HEK293 (cell line): Measurements from ENCODE around the gene PRR36.

ENCODE experiments used
- GLI4 ChIP-seq: fragments of 450-650 bp; formaldehyde crosslinking; IDR thresholded peaks from 2 replicates; pipeline ENCODE4 v1.5.1; 2016; ENCODE audit warnings: missing biosample characterization, missing genetic modification characterization
- GLIS1 ChIP-seq: fragments of 450-650 bp; formaldehyde crosslinking; IDR thresholded peaks from 2 replicates; pipeline ENCODE4 v1.5.1; 2016; ENCODE audit warnings: missing biosample characterization, missing genetic modification characterization
- KLF16 ChIP-seq: fragments of 450-650 bp; formaldehyde crosslinking; IDR thresholded peaks from 2 replicates; pipeline ENCODE4 v1.5.1; 2017; ENCODE audit warnings: missing biosample characterization, missing genetic modification characterization
- KLF9 ChIP-seq: fragments of 450-650 bp; formaldehyde crosslinking; IDR thresholded peaks from 2 replicates; pipeline ENCODE4 v1.5.1; 2016; ENCODE audit warnings: missing biosample characterization, missing genetic modification characterization, low read depth
- REPIN1 ChIP-seq: fragments of 450-650 bp; formaldehyde crosslinking; IDR thresholded peaks from 2 replicates; pipeline ENCODE4 v1.5.1; 2017; ENCODE audit warnings: missing biosample characterization, missing genetic modification characterization, low read depth
- SP3 ChIP-seq: fragments of 450-650 bp; formaldehyde crosslinking; IDR thresholded peaks from 2 replicates; pipeline ENCODE4 v1.5.1; 2016; ENCODE audit warnings: missing biosample characterization, missing genetic modification characterization
- SP7 ChIP-seq: fragments of 450-650 bp; formaldehyde crosslinking; IDR thresholded peaks from 2 replicates; pipeline ENCODE4 v1.5.1; 2016; ENCODE audit warnings: missing biosample characterization, missing genetic modification characterization
- ZBTB7A ChIP-seq: fragments of 450-650 bp; formaldehyde crosslinking; IDR thresholded peaks from 2 replicates; pipeline ENCODE4 v1.5.1; 2016; ENCODE audit warnings: low read depth, missing biosample characterization, missing genetic modification characterization
- ZEB2 ChIP-seq: fragments of 450-650 bp; formaldehyde crosslinking; IDR thresholded peaks from 2 replicates; pipeline ENCODE4 v1.5.1; 2016; ENCODE audit warnings: missing biosample characterization, missing genetic modification characterization
- ZFP69B ChIP-seq: fragments of 450-650 bp; formaldehyde crosslinking; IDR thresholded peaks from 2 replicates; pipeline ENCODE4 v1.5.1; 2016; ENCODE audit warnings: missing biosample characterization, missing genetic modification characterization
- ZNF121 ChIP-seq: fragments of 450-650 bp; formaldehyde crosslinking; IDR thresholded peaks from 2 replicates; pipeline ENCODE4 v1.5.1; 2016; ENCODE audit warnings: missing biosample characterization, missing genetic modification characterization
- ZNF146 ChIP-seq: fragments of 450-650 bp; formaldehyde crosslinking; IDR thresholded peaks from 2 replicates; pipeline ENCODE4 v1.5.1; 2016; ENCODE audit warnings: missing biosample characterization, missing genetic modification characterization
- ZNF211 ChIP-seq: fragments of 450-650 bp; formaldehyde crosslinking; IDR thresholded peaks from 2 replicates; pipeline ENCODE4 v1.5.1; 2016; ENCODE audit warnings: low read depth, missing biosample characterization, missing genetic modification characterization
- ZNF404 ChIP-seq: fragments of 450-650 bp; formaldehyde crosslinking; IDR thresholded peaks from 2 replicates; pipeline ENCODE4 v1.5.1; 2017; ENCODE audit warnings: missing biosample characterization, missing genetic modification characterization
- ZNF510 ChIP-seq: fragments of 450-650 bp; formaldehyde crosslinking; IDR thresholded peaks from 2 replicates; pipeline ENCODE4 v1.5.1; 2018; ENCODE audit warnings: mild to moderate bottlenecking, missing genetic modification characterization, missing biosample characterization; ENCODE audit not compliant: insufficient replicate concordance
- ZNF514 ChIP-seq: fragments of 450-650 bp; formaldehyde crosslinking; IDR thresholded peaks from 2 replicates; pipeline ENCODE4 v1.5.1; 2016; ENCODE audit warnings: missing biosample characterization, missing genetic modification characterization
- ZNF544 ChIP-seq: fragments of 450-650 bp; formaldehyde crosslinking; IDR thresholded peaks from 2 replicates; pipeline ENCODE4 v1.5.0; 2017; ENCODE audit warnings: missing biosample characterization, missing genetic modification characterization
- ZNF571 ChIP-seq: fragments of 450-650 bp; formaldehyde crosslinking; IDR thresholded peaks from 2 replicates; pipeline ENCODE4 v1.5.0; 2017; ENCODE audit warnings: missing biosample characterization, missing genetic modification characterization
- ZNF623 ChIP-seq: fragments of 450-650 bp; formaldehyde crosslinking; IDR thresholded peaks from 2 replicates; pipeline ENCODE4 v1.5.1; 2016; ENCODE audit warnings: missing biosample characterization, missing genetic modification characterization
- ZNF654 ChIP-seq: fragments of 450-650 bp; formaldehyde crosslinking; IDR thresholded peaks from 2 replicates; pipeline ENCODE4 v1.5.1; 2016; ENCODE audit warnings: low read depth, missing biosample characterization, missing genetic modification characterization
- ZNF670 ChIP-seq: fragments of 450-650 bp; formaldehyde crosslinking; IDR thresholded peaks from 2 replicates; pipeline ENCODE4 v1.5.1; 2016; ENCODE audit warnings: missing biosample characterization, missing genetic modification characterization, low read depth
- TF ChIP-seq, protein P1 (sequence below): fragments of 450-650 bp; formaldehyde crosslinking; IDR thresholded peaks from 2 replicates; pipeline ENCODE4 v1.5.1; 2016; ENCODE audit warnings: missing biosample characterization, missing genetic modification characterization, borderline replicate concordance
- TF ChIP-seq, protein P2 (sequence below): fragments of 450-650 bp; IDR thresholded peaks from 2 replicates; pipeline ENCODE4 v1.5.1; 2018; ENCODE audit warnings: missing biosample characterization, mild to moderate bottlenecking, missing genetic modification characterization
- TF ChIP-seq, protein P3 (sequence below): fragments of 450-650 bp; formaldehyde crosslinking; IDR thresholded peaks from 2 replicates; pipeline ENCODE4 v1.5.1; 2017; ENCODE audit warnings: missing biosample characterization, mild to moderate bottlenecking, missing genetic modification characterization, moderate library complexity
- TF ChIP-seq, protein P4 (sequence below): fragments of 450-650 bp; formaldehyde crosslinking; IDR thresholded peaks from 2 replicates; pipeline ENCODE4 v1.5.1; 2016; ENCODE audit warnings: missing biosample characterization, missing genetic modification characterization
- TF ChIP-seq, protein P5 (sequence below): fragments of 450-650 bp; formaldehyde crosslinking; IDR thresholded peaks from 2 replicates; pipeline ENCODE4 v1.5.1; 2016; ENCODE audit warnings: missing biosample characterization, missing genetic modification characterization

Gene PRR36

DNA sequence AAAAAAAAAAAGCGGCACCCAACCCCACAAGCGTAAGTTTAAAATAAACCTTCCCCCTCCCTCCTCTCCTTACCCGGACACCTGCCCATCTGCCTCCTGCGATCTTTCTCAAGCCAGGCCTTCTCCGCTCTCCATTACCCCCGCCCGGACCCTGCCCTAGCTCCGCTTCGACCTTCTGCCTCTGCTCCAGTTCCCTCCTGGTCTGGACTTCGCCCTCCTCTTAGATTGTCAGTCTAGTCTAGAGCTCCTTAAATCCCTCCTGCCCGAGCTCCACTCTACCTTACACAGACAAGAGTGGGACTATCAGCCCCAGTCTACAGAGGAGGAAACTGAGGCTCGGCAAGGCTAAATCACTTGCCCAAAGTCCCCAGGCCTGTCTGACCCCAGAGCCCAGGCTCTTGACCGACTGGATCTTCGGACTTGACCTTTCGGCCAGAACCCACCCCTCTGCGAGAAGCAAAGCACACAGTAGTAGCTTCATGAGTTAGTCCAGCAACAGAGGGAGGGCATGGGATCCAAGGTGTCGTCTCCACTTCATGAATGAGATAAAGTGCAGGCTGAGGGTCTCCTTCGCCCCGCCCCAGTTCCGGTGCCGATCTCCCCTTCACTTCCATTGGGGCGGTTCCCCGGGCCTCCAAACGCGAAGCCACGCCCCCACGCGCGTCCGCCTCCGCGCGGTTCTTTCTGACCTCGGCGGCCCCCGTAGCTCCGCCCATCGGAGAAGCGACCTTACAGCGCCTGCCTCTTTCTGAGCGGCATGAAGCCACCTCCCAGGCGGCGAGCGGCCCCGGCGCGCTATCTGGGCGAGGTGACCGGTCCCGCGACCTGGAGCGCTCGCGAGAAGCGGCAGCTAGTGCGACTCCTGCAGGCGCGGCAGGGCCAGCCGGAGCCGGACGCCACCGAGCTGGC, 45.7 kb upstream of the PRR36 start, which contains the start of gene SNAPC2 (continued):
- TF ChIP-seq, protein P1, sequence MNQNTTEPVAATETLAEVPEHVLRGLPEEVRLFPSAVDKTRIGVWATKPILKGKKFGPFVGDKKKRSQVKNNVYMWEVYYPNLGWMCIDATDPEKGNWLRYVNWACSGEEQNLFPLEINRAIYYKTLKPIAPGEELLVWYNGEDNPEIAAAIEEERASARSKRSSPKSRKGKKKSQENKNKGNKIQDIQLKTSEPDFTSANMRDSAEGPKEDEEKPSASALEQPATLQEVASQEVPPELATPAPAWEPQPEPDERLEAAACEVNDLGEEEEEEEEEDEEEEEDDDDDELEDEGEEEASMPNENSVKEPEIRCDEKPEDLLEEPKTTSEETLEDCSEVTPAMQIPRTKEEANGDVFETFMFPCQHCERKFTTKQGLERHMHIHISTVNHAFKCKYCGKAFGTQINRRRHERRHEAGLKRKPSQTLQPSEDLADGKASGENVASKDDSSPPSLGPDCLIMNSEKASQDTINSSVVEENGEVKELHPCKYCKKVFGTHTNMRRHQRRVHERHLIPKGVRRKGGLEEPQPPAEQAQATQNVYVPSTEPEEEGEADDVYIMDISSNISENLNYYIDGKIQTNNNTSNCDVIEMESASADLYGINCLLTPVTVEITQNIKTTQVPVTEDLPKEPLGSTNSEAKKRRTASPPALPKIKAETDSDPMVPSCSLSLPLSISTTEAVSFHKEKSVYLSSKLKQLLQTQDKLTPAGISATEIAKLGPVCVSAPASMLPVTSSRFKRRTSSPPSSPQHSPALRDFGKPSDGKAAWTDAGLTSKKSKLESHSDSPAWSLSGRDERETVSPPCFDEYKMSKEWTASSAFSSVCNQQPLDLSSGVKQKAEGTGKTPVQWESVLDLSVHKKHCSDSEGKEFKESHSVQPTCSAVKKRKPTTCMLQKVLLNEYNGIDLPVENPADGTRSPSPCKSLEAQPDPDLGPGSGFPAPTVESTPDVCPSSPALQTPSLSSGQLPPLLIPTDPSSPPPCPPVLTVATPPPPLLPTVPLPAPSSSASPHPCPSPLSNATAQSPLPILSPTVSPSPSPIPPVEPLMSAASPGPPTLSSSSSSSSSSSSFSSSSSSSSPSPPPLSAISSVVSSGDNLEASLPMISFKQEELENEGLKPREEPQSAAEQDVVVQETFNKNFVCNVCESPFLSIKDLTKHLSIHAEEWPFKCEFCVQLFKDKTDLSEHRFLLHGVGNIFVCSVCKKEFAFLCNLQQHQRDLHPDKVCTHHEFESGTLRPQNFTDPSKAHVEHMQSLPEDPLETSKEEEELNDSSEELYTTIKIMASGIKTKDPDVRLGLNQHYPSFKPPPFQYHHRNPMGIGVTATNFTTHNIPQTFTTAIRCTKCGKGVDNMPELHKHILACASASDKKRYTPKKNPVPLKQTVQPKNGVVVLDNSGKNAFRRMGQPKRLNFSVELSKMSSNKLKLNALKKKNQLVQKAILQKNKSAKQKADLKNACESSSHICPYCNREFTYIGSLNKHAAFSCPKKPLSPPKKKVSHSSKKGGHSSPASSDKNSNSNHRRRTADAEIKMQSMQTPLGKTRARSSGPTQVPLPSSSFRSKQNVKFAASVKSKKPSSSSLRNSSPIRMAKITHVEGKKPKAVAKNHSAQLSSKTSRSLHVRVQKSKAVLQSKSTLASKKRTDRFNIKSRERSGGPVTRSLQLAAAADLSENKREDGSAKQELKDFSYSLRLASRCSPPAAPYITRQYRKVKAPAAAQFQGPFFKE, result no peak
- TF ChIP-seq ZNF404 (tag by site-specific recombination) (no peak), ZBTB7A (peak; percentile 37; the same call in 1 of the 2 replicates), ZNF121 (tag by site-specific recombination) (no peak), KLF9 (tag by site-specific recombination) (peak; percentile 88), ZNF623 (tag by site-specific recombination) (no peak), ZNF654 (tag by site-specific recombination) (no peak), ZNF146 (tag by site-specific recombination) (no peak), GLIS1 (tag by site-specific recombination) (peak; percentile 60), ZNF670 (tag by site-specific recombination) (no peak), ZFP69B (tag by site-specific recombination) (peak; percentile 16; the same call in 1 of the 2 replicates), SP3 (tag by site-specific recombination) (peak; percentile 92), ZNF510 (tag by site-specific recombination) (no peak), ZNF514 (tag by site-specific recombination) (no peak), ZNF211 (tag by site-specific recombination) (no peak), SP7 (peak; percentile 66), REPIN1 (tag by site-specific recombination) (no peak), KLF16 (tag by site-specific recombination) (peak; percentile 90), ZEB2 (tag by site-specific recombination) (peak; percentile 63; the same call in 1 of the 2 replicates), GLI4 (tag by site-specific recombination) (no peak), ZNF544 (tag by site-specific recombination) (no peak), ZNF571 (tag by site-specific recombination) (no peak)
- TF ChIP-seq, protein P2, sequence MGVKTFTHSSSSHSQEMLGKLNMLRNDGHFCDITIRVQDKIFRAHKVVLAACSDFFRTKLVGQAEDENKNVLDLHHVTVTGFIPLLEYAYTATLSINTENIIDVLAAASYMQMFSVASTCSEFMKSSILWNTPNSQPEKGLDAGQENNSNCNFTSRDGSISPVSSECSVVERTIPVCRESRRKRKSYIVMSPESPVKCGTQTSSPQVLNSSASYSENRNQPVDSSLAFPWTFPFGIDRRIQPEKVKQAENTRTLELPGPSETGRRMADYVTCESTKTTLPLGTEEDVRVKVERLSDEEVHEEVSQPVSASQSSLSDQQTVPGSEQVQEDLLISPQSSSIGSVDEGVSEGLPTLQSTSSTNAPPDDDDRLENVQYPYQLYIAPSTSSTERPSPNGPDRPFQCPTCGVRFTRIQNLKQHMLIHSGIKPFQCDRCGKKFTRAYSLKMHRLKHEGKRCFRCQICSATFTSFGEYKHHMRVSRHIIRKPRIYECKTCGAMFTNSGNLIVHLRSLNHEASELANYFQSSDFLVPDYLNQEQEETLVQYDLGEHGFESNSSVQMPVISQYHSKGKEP (tag by site-specific recombination), result no peak
- TF ChIP-seq, protein P3, sequence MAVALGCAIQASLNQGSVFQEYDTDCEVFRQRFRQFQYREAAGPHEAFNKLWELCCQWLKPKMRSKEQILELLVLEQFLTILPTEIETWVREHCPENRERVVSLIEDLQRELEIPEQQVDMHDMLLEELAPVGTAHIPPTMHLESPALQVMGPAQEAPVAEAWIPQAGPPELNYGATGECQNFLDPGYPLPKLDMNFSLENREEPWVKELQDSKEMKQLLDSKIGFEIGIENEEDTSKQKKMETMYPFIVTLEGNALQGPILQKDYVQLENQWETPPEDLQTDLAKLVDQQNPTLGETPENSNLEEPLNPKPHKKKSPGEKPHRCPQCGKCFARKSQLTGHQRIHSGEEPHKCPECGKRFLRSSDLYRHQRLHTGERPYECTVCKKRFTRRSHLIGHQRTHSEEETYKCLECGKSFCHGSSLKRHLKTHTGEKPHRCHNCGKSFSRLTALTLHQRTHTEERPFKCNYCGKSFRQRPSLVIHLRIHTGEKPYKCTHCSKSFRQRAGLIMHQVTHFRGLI, result no peak
- TF ChIP-seq, protein P4, sequence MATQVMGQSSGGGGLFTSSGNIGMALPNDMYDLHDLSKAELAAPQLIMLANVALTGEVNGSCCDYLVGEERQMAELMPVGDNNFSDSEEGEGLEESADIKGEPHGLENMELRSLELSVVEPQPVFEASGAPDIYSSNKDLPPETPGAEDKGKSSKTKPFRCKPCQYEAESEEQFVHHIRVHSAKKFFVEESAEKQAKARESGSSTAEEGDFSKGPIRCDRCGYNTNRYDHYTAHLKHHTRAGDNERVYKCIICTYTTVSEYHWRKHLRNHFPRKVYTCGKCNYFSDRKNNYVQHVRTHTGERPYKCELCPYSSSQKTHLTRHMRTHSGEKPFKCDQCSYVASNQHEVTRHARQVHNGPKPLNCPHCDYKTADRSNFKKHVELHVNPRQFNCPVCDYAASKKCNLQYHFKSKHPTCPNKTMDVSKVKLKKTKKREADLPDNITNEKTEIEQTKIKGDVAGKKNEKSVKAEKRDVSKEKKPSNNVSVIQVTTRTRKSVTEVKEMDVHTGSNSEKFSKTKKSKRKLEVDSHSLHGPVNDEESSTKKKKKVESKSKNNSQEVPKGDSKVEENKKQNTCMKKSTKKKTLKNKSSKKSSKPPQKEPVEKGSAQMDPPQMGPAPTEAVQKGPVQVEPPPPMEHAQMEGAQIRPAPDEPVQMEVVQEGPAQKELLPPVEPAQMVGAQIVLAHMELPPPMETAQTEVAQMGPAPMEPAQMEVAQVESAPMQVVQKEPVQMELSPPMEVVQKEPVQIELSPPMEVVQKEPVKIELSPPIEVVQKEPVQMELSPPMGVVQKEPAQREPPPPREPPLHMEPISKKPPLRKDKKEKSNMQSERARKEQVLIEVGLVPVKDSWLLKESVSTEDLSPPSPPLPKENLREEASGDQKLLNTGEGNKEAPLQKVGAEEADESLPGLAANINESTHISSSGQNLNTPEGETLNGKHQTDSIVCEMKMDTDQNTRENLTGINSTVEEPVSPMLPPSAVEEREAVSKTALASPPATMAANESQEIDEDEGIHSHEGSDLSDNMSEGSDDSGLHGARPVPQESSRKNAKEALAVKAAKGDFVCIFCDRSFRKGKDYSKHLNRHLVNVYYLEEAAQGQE (tag by site-specific recombination), result no peak
- TF ChIP-seq, protein P5, sequence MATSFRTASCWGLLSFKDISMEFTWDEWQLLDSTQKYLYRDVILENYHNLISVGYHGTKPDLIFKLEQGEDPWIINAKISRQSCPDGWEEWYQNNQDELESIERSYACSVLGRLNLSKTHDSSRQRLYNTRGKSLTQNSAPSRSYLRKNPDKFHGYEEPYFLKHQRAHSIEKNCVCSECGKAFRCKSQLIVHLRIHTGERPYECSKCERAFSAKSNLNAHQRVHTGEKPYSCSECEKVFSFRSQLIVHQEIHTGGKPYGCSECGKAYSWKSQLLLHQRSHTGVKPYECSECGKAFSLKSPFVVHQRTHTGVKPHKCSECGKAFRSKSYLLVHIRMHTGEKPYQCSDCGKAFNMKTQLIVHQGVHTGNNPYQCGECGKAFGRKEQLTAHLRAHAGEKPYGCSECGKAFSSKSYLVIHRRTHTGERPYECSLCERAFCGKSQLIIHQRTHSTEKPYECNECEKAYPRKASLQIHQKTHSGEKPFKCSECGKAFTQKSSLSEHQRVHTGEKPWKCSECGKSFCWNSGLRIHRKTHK (tag by site-specific recombination), result no peak
